ENCODE data around the gene ZSCAN12.

ZSCAN12 gene

DNA sequence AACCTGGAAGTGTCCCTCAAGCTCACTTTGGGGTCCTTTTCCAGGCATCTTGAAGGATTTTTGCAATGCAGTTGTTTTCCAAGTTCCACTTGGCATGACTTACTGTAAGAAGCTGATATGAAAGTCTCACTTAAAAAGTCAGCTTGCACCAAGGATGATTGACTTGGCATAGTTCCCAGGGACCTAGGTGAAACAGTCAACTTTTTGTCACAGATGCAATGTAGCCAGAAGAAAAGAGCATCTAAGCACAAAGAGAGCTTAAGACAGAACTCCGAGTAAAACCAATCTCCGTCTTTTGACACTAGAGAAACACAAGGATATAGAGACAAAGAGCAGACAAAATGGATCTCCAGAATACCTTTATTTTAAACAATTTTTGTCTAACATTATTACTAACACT is 2.6 kb upstream of the ZSCAN12 start:
- DNase-seq, result no peak
- TF ChIP-seq, protein P1, sequence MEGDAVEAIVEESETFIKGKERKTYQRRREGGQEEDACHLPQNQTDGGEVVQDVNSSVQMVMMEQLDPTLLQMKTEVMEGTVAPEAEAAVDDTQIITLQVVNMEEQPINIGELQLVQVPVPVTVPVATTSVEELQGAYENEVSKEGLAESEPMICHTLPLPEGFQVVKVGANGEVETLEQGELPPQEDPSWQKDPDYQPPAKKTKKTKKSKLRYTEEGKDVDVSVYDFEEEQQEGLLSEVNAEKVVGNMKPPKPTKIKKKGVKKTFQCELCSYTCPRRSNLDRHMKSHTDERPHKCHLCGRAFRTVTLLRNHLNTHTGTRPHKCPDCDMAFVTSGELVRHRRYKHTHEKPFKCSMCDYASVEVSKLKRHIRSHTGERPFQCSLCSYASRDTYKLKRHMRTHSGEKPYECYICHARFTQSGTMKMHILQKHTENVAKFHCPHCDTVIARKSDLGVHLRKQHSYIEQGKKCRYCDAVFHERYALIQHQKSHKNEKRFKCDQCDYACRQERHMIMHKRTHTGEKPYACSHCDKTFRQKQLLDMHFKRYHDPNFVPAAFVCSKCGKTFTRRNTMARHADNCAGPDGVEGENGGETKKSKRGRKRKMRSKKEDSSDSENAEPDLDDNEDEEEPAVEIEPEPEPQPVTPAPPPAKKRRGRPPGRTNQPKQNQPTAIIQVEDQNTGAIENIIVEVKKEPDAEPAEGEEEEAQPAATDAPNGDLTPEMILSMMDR (IDR thresholded peaks at IDR 0.05; ENCODE audit: low read depth, low read length), result no peak
- no peaks in the 10 kb centered on the region for H3K27me3 ChIP-seq (ENCODE audit: insufficient read depth, low read depth, severe bottlenecking)
- H3K27ac ChIP-seq, result no peak overlapping the region
- H3K36me3 ChIP-seq, result peaks cover 12% of the 10 kb centered on the region
- no peak overlapping the region for H3K4me3 ChIP-seq (ENCODE audit: low read depth, low read length)
- no peaks in the 10 kb centered on the region for H3K9me3 ChIP-seq (ENCODE audit: severe bottlenecking)

DNA sequence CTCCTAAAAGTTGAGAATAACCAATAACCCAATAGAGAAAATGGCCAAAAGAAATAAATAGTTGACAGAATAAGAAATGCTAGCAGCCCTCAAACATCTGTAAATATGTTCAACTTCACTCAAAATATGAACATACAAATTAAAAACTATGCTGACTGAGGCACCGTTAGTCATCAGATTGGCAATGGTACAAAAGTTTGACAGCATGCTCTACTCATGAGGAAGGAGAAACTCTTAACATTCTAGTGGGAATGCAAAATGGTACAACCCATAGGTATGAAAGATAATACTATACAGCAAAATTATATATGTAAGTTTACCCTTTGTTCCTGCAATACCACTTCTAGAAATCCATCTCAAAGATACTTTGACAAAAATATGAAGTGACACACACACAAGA is 1.6 kb upstream of the ZSCAN12 start:
- H3K4me3 ChIP-seq (ENCODE audit: low read depth, low read length), result no peak overlapping the region
- H3K27ac ChIP-seq, result no peak overlapping the region
- H3K27me3 ChIP-seq (ENCODE audit: insufficient read depth, low read depth, severe bottlenecking), result no peaks in the 10 kb centered on the region
- H3K36me3 ChIP-seq, result peaks cover 22% of the 10 kb centered on the region
- TF ChIP-seq, protein P1 (IDR thresholded peaks at IDR 0.05; ENCODE audit: low read depth, low read length), result no peak
- no peak for DNase-seq
- H3K9me3 ChIP-seq (ENCODE audit: severe bottlenecking), result no peaks in the 10 kb centered on the region

DNA sequence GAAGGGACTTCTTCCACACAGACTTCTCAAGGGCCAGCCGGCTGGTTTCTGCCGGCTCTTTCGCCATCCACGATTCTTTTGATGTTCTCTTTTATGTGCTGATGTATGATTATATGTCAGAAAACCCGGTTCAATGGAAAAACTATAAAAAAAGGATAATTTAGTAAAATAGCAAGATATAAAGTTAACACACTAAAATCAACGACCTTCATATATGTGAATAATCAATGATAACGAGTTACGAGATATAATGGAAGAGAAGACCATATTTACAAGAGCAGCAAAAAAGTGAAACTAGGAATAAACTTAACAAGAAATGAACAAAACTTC is 540 bp upstream of the ZSCAN12 start:
- Histone ChIP-seq H3K27me3 (ENCODE audit: insufficient read depth, low read depth, severe bottlenecking) (no peaks in the 10 kb centered on the region), H3K9me3 (ENCODE audit: severe bottlenecking) (no peaks in the 10 kb centered on the region), H3K36me3 (peaks cover 33% of the 10 kb centered on the region), H3K4me3 (ENCODE audit: low read depth, low read length) (peak overlapping the region; percentile 98), H3K27ac (peak overlapping the region; percentile 91)
- no peak for DNase-seq
- TF ChIP-seq, protein P1 (IDR thresholded peaks at IDR 0.05; ENCODE audit: low read depth, low read length), result no peak

DNA sequence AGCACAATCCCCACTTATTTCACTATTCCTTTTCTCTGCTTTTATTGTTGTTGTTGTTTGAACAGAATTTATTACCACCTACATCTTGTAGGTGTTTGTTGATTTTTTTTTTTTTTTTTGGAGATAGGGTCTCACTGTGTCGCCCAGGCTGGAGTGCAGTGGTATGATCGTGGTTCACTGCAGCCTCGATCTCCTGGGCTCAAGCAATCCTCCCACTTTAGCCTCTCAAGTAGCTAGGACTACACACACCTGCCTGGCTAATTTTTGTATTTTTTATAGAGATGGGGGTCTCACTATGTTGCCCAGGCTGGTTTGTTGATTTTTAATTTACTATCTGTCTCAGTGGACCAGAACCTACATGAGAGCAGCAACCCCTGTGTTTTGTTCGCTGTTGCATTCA is 3.6 kb downstream of the ZSCAN12 start:
- no peak overlapping the region; the same call in 1 of the 2 replicates for H3K4me3 ChIP-seq (ENCODE audit: low read depth, low read length)
- no peaks in the 10 kb centered on the region for H3K9me3 ChIP-seq (ENCODE audit: severe bottlenecking)
- peaks cover 75% of the 10 kb centered on the region for H3K36me3 ChIP-seq
- TF ChIP-seq, protein P1 (IDR thresholded peaks at IDR 0.05; ENCODE audit: low read depth, low read length), result no peak
- H3K27me3 ChIP-seq (ENCODE audit: insufficient read depth, low read depth, severe bottlenecking), result no peaks in the 10 kb centered on the region
- peak overlapping the region; percentile 91 for H3K27ac ChIP-seq
- no peak for DNase-seq

DNA sequence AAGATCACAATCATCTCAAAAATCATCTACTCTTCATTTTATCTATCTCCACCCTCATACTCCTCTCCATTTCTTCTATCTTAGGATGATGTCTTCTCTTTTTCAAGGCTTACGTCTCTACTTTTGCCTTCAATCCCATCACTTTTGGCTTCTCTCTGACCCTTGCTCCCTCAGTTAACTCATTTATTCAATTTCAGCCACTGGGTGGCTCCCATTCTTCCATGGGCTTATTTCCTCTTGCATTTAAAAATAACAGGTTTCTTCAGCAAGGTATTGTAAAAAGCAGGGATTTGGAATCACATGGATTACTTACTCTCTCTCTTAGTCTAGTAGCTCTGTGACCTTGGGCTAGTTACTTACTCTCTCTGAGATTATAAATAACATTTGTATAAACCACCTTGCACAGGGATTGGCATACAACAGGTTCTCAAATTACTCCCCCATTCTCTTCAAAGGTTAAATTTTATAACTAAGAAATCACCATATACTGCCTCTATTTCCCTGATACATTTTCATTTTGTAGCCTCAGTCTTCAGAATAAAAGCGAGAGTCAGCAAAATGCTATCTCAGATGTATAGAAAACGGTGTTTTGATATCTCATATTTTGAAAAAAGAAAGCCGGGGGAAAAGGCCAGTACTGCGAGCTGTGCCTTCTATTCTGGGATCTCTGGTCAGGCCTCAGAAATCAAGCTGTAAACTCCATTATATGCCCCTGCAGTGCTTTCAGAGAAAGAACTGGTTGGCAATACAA is 5.5 kb downstream of the ZSCAN12 start:
- Histone ChIP-seq H3K27me3 (ENCODE audit: insufficient read depth, low read depth, severe bottlenecking) (no peaks in the 10 kb centered on the region), H3K9me3 (ENCODE audit: severe bottlenecking) (no peaks in the 10 kb centered on the region), H3K4me3 (ENCODE audit: low read depth, low read length) (no peak overlapping the region), H3K27ac (peak overlapping the region; percentile 1; the same call in 1 of the 2 replicates), H3K36me3 (peaks cover 93% of the 10 kb centered on the region)
- TF ChIP-seq, protein P1 (IDR thresholded peaks at IDR 0.05; ENCODE audit: low read depth, low read length), result peak; percentile 34; the same call in 1 of the 2 replicates
- peak; percentile 33 for DNase-seq

DNA sequence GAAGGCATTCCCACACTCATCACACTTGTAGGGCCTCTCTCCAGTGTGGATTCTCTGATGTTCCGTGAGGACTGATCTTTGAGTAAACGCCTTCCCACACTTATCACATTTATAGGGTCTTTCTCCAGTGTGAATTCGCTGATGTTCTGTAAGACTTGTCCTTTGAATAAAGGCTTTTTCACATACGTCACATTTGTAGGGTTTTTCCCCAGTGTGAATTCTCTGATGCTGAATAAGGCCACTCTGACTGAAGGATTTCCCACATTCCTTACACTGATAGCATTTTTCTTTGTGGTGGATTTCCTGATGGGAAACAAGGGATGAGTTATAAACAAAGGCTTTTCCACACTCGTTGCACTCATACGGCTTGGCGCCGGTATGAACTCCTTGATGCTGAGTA is 8.9 kb downstream of the ZSCAN12 start:
- Histone ChIP-seq H3K36me3 (peaks cover 100% of the 10 kb centered on the region), H3K27ac (no peak overlapping the region), H3K27me3 (ENCODE audit: insufficient read depth, low read depth, severe bottlenecking) (no peaks in the 10 kb centered on the region), H3K9me3 (ENCODE audit: severe bottlenecking) (no peaks in the 10 kb centered on the region), H3K4me3 (ENCODE audit: low read depth, low read length) (no peak overlapping the region)
- TF ChIP-seq, protein P1 (IDR thresholded peaks at IDR 0.05; ENCODE audit: low read depth, low read length), result no peak
- DNase-seq, result no peak
